Measurements from ENCODE around the gene SPINK13.

Gene SPINK13

GRCh38 chr5:148230240-148230639 is 38.4 kb upstream of the SPINK13 start:
- H3K27ac ChIP-seq: no peak overlapping the region
- no peaks in the 10 kb centered on the region for H3K36me3 ChIP-seq (replicated peaks)
- H3K27me3 ChIP-seq (replicated peaks): no peaks in the 10 kb centered on the region
- no peak for DNase-seq
- H3K4me3 ChIP-seq (ENCODE audit: low read depth, low read length): no peak overlapping the region
- TF ChIP-seq CTCF (IDR thresholded peaks at IDR 0.05; ENCODE audit: low read depth, low read length, missing control alignments): no peak
- in situ Hi-C loops (cut with HindIII; ENCODE audit: low pct_ligation_motif_present, low sequenced_read_pairs): no loop called here

- Histone ChIP-seq H3K27me3 (replicated peaks) (no peaks in the 10 kb centered on the region), H3K4me3 (ENCODE audit: low read depth, low read length) (no peak overlapping the region), H3K36me3 (replicated peaks) (no peaks in the 10 kb centered on the region), H3K27ac (no peak overlapping the region)
- in situ Hi-C loops (cut with HindIII; ENCODE audit: low pct_ligation_motif_present, low sequenced_read_pairs): no loop called here
- DNase-seq: no peak
- TF ChIP-seq CTCF (IDR thresholded peaks at IDR 0.05; ENCODE audit: low read depth, low read length, missing control alignments): no peak
These were observed 30.7 kb upstream of the SPINK13 start for GRCh38 chr5:148237785-148238417.

GRCh38 chr5:148238418-148238794 is 30.2 kb upstream of the SPINK13 start, which contains the start of gene MARCOL:
Gene MARCOL (plus strand): TSS chr5:148238525. CDS start chr5:148238598, 73 bp downstream.
- Histone ChIP-seq H3K36me3 (replicated peaks) (no peaks in the 10 kb centered on the region), H3K4me3 (ENCODE audit: low read depth, low read length) (no peak within 1 kb of the TSS), H3K27ac (no peak within 1 kb of the TSS), H3K27me3 (replicated peaks) (no peaks in the 10 kb centered on the region)
- in situ Hi-C loops (cut with HindIII; ENCODE audit: low pct_ligation_motif_present, low sequenced_read_pairs): no loop called here
- no peak for DNase-seq
- no peak for TF ChIP-seq CTCF (IDR thresholded peaks at IDR 0.05; ENCODE audit: low read depth, low read length, missing control alignments)

GRCh38 chr5:148248894-148249293 is 19.7 kb upstream of the SPINK13 start:
- Histone ChIP-seq H3K27me3 (replicated peaks) (no peaks in the 10 kb centered on the region), H3K36me3 (replicated peaks) (no peaks in the 10 kb centered on the region), H3K27ac (no peak overlapping the region), H3K4me3 (ENCODE audit: low read depth, low read length) (no peak overlapping the region)
- no peak for DNase-seq
- in situ Hi-C loops (cut with HindIII; ENCODE audit: low pct_ligation_motif_present, low sequenced_read_pairs): no loop called here
- TF ChIP-seq CTCF (IDR thresholded peaks at IDR 0.05; ENCODE audit: low read depth, low read length, missing control alignments): no peak

GRCh38 chr5:148255456-148255855 is 13.1 kb upstream of the SPINK13 start:
- H3K4me3 ChIP-seq (ENCODE audit: low read depth, low read length): no peak overlapping the region
- H3K27ac ChIP-seq: no peak overlapping the region
- DNase-seq: no peak
- in situ Hi-C loops (cut with HindIII; ENCODE audit: low pct_ligation_motif_present, low sequenced_read_pairs): no loop called here
- TF ChIP-seq CTCF (IDR thresholded peaks at IDR 0.05; ENCODE audit: low read depth, low read length, missing control alignments): no peak
- no peaks in the 10 kb centered on the region for H3K27me3 ChIP-seq (replicated peaks)
- H3K36me3 ChIP-seq (replicated peaks): no peaks in the 10 kb centered on the region

GRCh38 chr5:148259288-148259687 is 9.3 kb upstream of the SPINK13 start:
- in situ Hi-C loops (cut with HindIII; ENCODE audit: low pct_ligation_motif_present, low sequenced_read_pairs): no loop called here
- Histone ChIP-seq H3K27me3 (replicated peaks) (no peaks in the 10 kb centered on the region), H3K4me3 (ENCODE audit: low read depth, low read length) (no peak overlapping the region), H3K27ac (no peak overlapping the region), H3K36me3 (replicated peaks) (no peaks in the 10 kb centered on the region)
- DNase-seq: no peak
- TF ChIP-seq CTCF (IDR thresholded peaks at IDR 0.05; ENCODE audit: low read depth, low read length, missing control alignments): no peak

Data from brain microvascular endothelial cell (primary cell).